DOHH2 (cell line): ENCODE data around the gene GLP2R.

Source experiments
- CTCF ChIP-seq: fragments of 200-600 bp; sonication (generic); IDR thresholded peaks from one replicate; pipeline ENCODE4 v1.5.1; 2014; ENCODE audit warnings: antibody characterized with exemption, mild to moderate bottlenecking, low read depth, low read length; ENCODE audit not compliant: poor library complexity, severe bottlenecking
- EZH2phosphoT487 ChIP-seq: fragments of 200-600 bp; sonication (generic); IDR thresholded peaks from 2 replicates; pipeline ENCODE4 v1.6.1; 2017; ENCODE audit warnings: borderline replicate concordance, mild to moderate bottlenecking, antibody characterized with exemption, low read length, moderate library complexity, mixed read lengths

GRCh38 chr17:9821921-9822320 is 3.8 kb upstream of the GLP2R start, which contains the start of gene GSG1L2:
- TF ChIP-seq CTCF (no peak), EZH2phosphoT487 (no peak)
